HEK293T (cell line): Measurements from ENCODE around the gene WASF2.
A peak's percentile ranks its signal among the peaks of the same experiment; 100 is the strongest.
"Not testable (repeated sequence)": the region's sequence is repeated elsewhere in the genome, so short reads cannot be mapped to it uniquely, and the experiment has no call there.

Experiments
- CTCF ChIA-PET: fragments of 350-600 bp; formaldehyde crosslinking; extraction: SDS; loops from one replicate; lab custom pipeline; 2021; ENCODE audit warnings: antibody characterized with exemption, inconsistent platforms; lab: Yijun Ruan, JAX
- POLR2A ChIA-PET: fragments of 350-600 bp; formaldehyde crosslinking; extraction: SDS; loops from one replicate; lab custom pipeline; 2020; ENCODE audit warnings: antibody characterized with exemption, inconsistent platforms; lab: Yijun Ruan, JAX
- DNase-seq: peaks from one replicate; pipeline ENCODE4 v3.0.0; 2012; ENCODE audit warnings: mixed read lengths; ENCODE audit errors: extremely low spot score
- ARNT ChIP-seq: fragments of 450-650 bp; IDR thresholded peaks from 2 replicates; pipeline ENCODE4 v1.6.1; 2017; ENCODE audit warnings: mild to moderate bottlenecking
- BHLHE40 ChIP-seq: fragments of 450-650 bp; IDR thresholded peaks from 2 replicates; pipeline ENCODE4 v1.6.1; 2016; ENCODE audit warnings: mild to moderate bottlenecking, moderate library complexity, borderline replicate concordance
- CTBP1 ChIP-seq: fragments of 450-650 bp; IDR thresholded peaks from 2 replicates; pipeline ENCODE4 v1.6.1; 2016; ENCODE audit warnings: borderline replicate concordance
- ELF4 ChIP-seq: fragments of 450-650 bp; IDR thresholded peaks from 2 replicates; pipeline ENCODE4 v1.6.1; 2017; ENCODE audit warnings: antibody characterized with exemption
- FOXA1 ChIP-seq: fragments of 450-650 bp; IDR thresholded peaks from 2 replicates; pipeline ENCODE4 v1.6.1; 2016; ENCODE audit warnings: mild to moderate bottlenecking
- FOXK2 ChIP-seq: fragments of 450-650 bp; IDR thresholded peaks from 2 replicates; pipeline ENCODE4 v1.6.1; 2016; ENCODE audit warnings: mild to moderate bottlenecking
- FOXM1 ChIP-seq: fragments of 450-650 bp; IDR thresholded peaks from 2 replicates; pipeline ENCODE4 v1.6.1; 2017; ENCODE audit warnings: mild to moderate bottlenecking, borderline replicate concordance
- HDGF ChIP-seq: fragments of 450-650 bp; IDR thresholded peaks from 2 replicates; pipeline ENCODE4 v1.6.1; 2017; ENCODE audit warnings: antibody characterized with exemption, borderline replicate concordance
- L3MBTL2 ChIP-seq: fragments of 450-650 bp; conservative IDR thresholded peaks from 2 replicates; pipeline ENCODE4 v1.6.1; 2016; ENCODE audit warnings: mild to moderate bottlenecking
- LEF1 ChIP-seq: fragments of 450-650 bp; IDR thresholded peaks from 2 replicates; pipeline ENCODE4 v1.6.1; 2017; ENCODE audit warnings: mild to moderate bottlenecking, borderline replicate concordance
- NFRKB ChIP-seq: fragments of 450-650 bp; IDR thresholded peaks from 2 replicates; pipeline ENCODE4 v1.6.1; 2016; ENCODE audit warnings: mild to moderate bottlenecking, moderate library complexity
- PKNOX1 ChIP-seq: fragments of 450-650 bp; IDR thresholded peaks from 2 replicates; pipeline ENCODE4 v1.6.1; 2016
- SP1 ChIP-seq: fragments of 450-650 bp; IDR thresholded peaks from 2 replicates; pipeline ENCODE4 v1.6.1; 2017
- SUZ12 ChIP-seq: fragments of 450-650 bp; IDR thresholded peaks from 2 replicates; pipeline ENCODE4 v1.6.1; 2016; ENCODE audit warnings: mild to moderate bottlenecking
- TARDBP ChIP-seq: fragments of 450-650 bp; IDR thresholded peaks from 2 replicates; pipeline ENCODE4 v1.6.1; 2016
- ZNF384 ChIP-seq: fragments of 450-650 bp; IDR thresholded peaks from 2 replicates; pipeline ENCODE4 v1.6.1; 2016

Gene WASF2

GRCh38 chr1:27489973-27490741, at the start of gene WASF2:
Gene WASF2, minus strand, starts transcription at chr1:27490167. Its CDS starts 61,277 bp downstream, at chr1:27428890.
- ChIA-PET POLR2A (interaction anchor here (0.5 to 1.9 kb wide), 25 partner anchors 9 to 744 kb away, joined by 3 to 18 read pairs (median 4); no protein-coding TSS in a partner anchor), CTCF (interaction anchor here (0.5 kb wide), 1 partner anchor 705 kb away, joined by 7 read pairs; no protein-coding TSS in a partner anchor)
- TF ChIP-seq FOXK2: peak; percentile 85; the same call in 1 of the 2 replicates
- TF ChIP-seq ELF4: peak; percentile 88
- peak; percentile 92 for TF ChIP-seq BHLHE40
- TF ChIP-seq PKNOX1: peak; percentile 96
- TF ChIP-seq ZNF384: no peak
- no peak for TF ChIP-seq ARNT
- no peak; the same call in 1 of the 2 replicates for TF ChIP-seq FOXM1
- DNase-seq: peak; percentile 93

- ChIA-PET POLR2A (no interaction called here), CTCF (no interaction called here)
- TF ChIP-seq L3MBTL2: no peak
- TF ChIP-seq HDGF: no peak
- TF ChIP-seq CTBP1: no peak
- no peak for TF ChIP-seq SUZ12
- no peak for TF ChIP-seq BHLHE40
- no peak for TF ChIP-seq ARNT
- TF ChIP-seq PKNOX1: no peak
- TF ChIP-seq NFRKB: no peak
- no peak for TF ChIP-seq FOXA1
- TF ChIP-seq TARDBP: no peak
- TF ChIP-seq LEF1: no peak
- TF ChIP-seq FOXK2: no peak
- TF ChIP-seq ELF4: no peak
- TF ChIP-seq ZNF384: no peak
- TF ChIP-seq SP1: no peak
- TF ChIP-seq FOXM1: no peak
- no peak for DNase-seq
These were observed 48.8 kb upstream of the WASF2 start for GRCh38 chr1:27538793-27539192.

GRCh38 chr1:27538305-27538676, 48.3 kb upstream of the WASF2 start:
- CTCF ChIA-PET, DNase-seq, POLR2A ChIA-PET: not testable (repeated sequence)

GRCh38 chr1:27536767-27537166, 46.8 kb upstream of the WASF2 start:
- DNase-seq: peak; percentile 53
- POLR2A ChIA-PET: interaction anchor here (1.4 kb wide), 1 partner anchor 47 kb away, joined by 5 read pairs; the partner anchor contains the start of gene WASF2
- CTCF ChIA-PET: interaction anchor here (1.0 kb wide), 1 partner anchor 11 kb away, joined by 3 read pairs; no protein-coding TSS in a partner anchor
- no peak for TF ChIP-seq TARDBP
- no peak for TF ChIP-seq SUZ12
- TF ChIP-seq HDGF: no peak
- TF ChIP-seq BHLHE40: no peak
- TF ChIP-seq LEF1: no peak
- no peak for TF ChIP-seq ZNF384
- no peak for TF ChIP-seq FOXA1
- no peak for TF ChIP-seq SP1
- TF ChIP-seq NFRKB: no peak
- no peak for TF ChIP-seq PKNOX1
- TF ChIP-seq L3MBTL2: no peak
- no peak for TF ChIP-seq ARNT
- TF ChIP-seq FOXK2: no peak
- no peak for TF ChIP-seq ELF4
- no peak for TF ChIP-seq CTBP1
- TF ChIP-seq FOXM1: no peak

- TF ChIP-seq TARDBP: no peak
- no peak for TF ChIP-seq ELF4
- no peak for TF ChIP-seq SP1
- no peak for TF ChIP-seq ARNT
- no peak for TF ChIP-seq BHLHE40
- no peak for TF ChIP-seq NFRKB
- no peak for TF ChIP-seq LEF1
- TF ChIP-seq HDGF: no peak
- TF ChIP-seq L3MBTL2: no peak
- TF ChIP-seq CTBP1: no peak
- TF ChIP-seq PKNOX1: no peak
- no peak for TF ChIP-seq ZNF384
- no peak for TF ChIP-seq FOXK2
- TF ChIP-seq FOXM1: no peak
- no peak for TF ChIP-seq FOXA1
- POLR2A ChIA-PET: interaction anchor here (1.4 kb wide), 1 partner anchor 46 kb away, joined by 5 read pairs; the partner anchor contains the start of gene WASF2
- no peak for DNase-seq
- CTCF ChIA-PET: interaction anchor here (0.7 to 1.0 kb wide), 2 partner anchors 10 to 1146 kb away, joined by 3 read pairs; no protein-coding TSS in a partner anchor
These were observed 46.2 kb upstream of the WASF2 start for GRCh38 chr1:27536010-27536757.
